Naive thymus-derived CD8-positive, alpha-beta T cell (primary cell): ENCODE results near the gene PRDM11. TPM values are rescaled to one million over a fixed set of nuclear protein-coding genes. Genes with fewer than 3 reads are reported as not detected.
A peak's percentile ranks its signal among the peaks of the same experiment; 100 is the strongest.

ENCODE experiments used
- ATAC-seq, 2 donors: fragments of 150-1000 bp; cut with Tn5 transposase in 1 of 2; sonication (Bioruptor Pico), chemical (Tn5 transposase) in 1 of 2; 1 replicate in 1 of 2; 2 replicates in 1 of 2; pipeline ENCODE4 v1.10.0; 2021; ENCODE audit warnings: mild to moderate bottlenecking in 2 of 2, moderate library complexity in 2 of 2
- POLR2A ChIA-PET: fragments of 350-600 bp; sonication (Branson Sonifier 250); formaldehyde crosslinking; loops from one replicate; lab custom pipeline; 2021; ENCODE audit warnings: antibody characterized with exemption; lab: Charles Lee
- DNase-seq, 10 donors: peaks; one replicate each; pipeline versions ENCODE4 v3.0.0 to v3.0.0-alpha.2; 2020 to 2022
- H3K27ac Mint-ChIP-seq, 10 donors: one replicate each; pipeline ENCODE4 v1.8.0; 2020 to 2022; ENCODE audit warnings: mild to moderate bottlenecking in 10 of 10, mixed read lengths in 10 of 10, moderate library complexity in 4 of 10, inconsistent platforms in 1 of 10
- H3K27me3 Mint-ChIP-seq, 5 donors: one replicate each; pipeline ENCODE4 v1.8.0; 2021 to 2022; ENCODE audit warnings: mixed read lengths in 5 of 5
- H3K36me3 Mint-ChIP-seq, 3 donors: one replicate each; pipeline ENCODE4 v1.8.0; 2020 to 2022; ENCODE audit warnings: mixed read lengths in 3 of 3, mild to moderate bottlenecking in 2 of 3, inconsistent platforms in 1 of 3
- H3K4me1 Mint-ChIP-seq, 4 donors: one replicate each; pipeline ENCODE4 v1.8.0; 2021 to 2022; ENCODE audit warnings: mixed read lengths in 4 of 4
- H3K4me3 Mint-ChIP-seq, 10 donors: one replicate each; pipeline ENCODE4 v1.8.0; 2020 to 2022; ENCODE audit warnings: mild to moderate bottlenecking in 10 of 10, mixed read lengths in 10 of 10, moderate library complexity in 6 of 10, inconsistent platforms in 1 of 10
- H3K9me3 Mint-ChIP-seq, 9 donors: one replicate each; pipeline ENCODE4 v1.8.0; 2020 to 2022; ENCODE audit warnings: mixed read lengths in 9 of 9, mild to moderate bottlenecking in 3 of 9, inconsistent platforms in 1 of 9, moderate library complexity in 1 of 9
- polyA plus RNA-seq, 3 donors: library from polyadenylated mRNA; unstranded; fragments of 300-500 nt; fragmentation: Illumina TruSeq; gene quantifications; one replicate each; pipeline ENCODE4 v1.2.3, GENCODE V29; 2021
- total RNA-seq, 8 experiments: library from RNA in 2 of 8; stranded (reverse) in 2 of 8; gene quantifications; one replicate each; pipeline ENCODE4 v1.2.3 and lab custom pipeline; 2021 to 2026

Gene PRDM11
- total and polyA plus RNA-seq, 5 experiments from 2014 or later = 0.49 to 12.0 (median 1.4) TPM

DNA sequence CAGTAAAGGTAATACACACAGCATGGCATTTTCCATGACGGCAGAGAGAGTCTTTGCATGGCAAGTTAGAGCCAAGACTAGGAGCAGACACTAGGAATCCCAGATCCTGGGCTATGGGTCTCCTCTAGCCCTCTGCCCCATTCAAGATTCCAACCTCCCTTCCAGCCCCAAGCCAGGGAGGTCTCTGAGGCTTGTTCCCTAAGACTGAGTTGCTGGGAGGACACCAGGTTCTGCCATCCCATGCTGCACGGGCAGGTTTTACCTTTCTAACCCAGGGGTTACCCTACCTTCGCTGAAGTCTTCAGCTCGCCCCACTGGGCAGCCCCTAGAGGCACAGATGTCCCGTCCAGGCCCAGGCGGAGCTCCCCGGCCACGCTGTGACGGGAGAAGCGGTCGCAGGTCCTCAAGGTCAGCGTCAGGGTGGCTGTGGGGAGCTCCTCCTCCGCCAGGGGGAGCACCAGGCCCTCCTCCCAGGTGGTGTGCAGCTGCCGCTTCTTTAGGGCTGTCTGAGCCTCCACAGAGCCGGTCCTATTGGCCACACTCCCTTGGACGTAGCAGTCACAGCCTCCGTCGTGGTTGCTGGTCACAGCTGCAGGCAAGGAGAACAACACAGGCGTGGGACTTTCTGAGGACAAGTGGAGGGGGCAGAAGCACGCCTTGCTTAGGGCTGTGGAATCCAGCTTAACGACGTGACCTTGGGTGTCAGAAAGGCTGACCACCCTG lies 105.9 kb downstream of the PRDM11 start:
- Mint-ChIP-seq H3K4me3 (no peak overlapping the region), H3K27ac (no peak overlapping the region), H3K36me3 (no peaks in the 10 kb centered on the region), H3K9me3 (no peaks in the 10 kb centered on the region), H3K27me3 (peaks cover 12 to 47% (median 17%) of the 10 kb centered on the region in 5 donors), H3K4me1 (no peaks in the 10 kb centered on the region)
- DNase-seq = peak in 3 of 10 donors; percentile 6 to 13 (median 9)
- POLR2A ChIA-PET = no interaction called here
- no peak for ATAC-seq

DNA sequence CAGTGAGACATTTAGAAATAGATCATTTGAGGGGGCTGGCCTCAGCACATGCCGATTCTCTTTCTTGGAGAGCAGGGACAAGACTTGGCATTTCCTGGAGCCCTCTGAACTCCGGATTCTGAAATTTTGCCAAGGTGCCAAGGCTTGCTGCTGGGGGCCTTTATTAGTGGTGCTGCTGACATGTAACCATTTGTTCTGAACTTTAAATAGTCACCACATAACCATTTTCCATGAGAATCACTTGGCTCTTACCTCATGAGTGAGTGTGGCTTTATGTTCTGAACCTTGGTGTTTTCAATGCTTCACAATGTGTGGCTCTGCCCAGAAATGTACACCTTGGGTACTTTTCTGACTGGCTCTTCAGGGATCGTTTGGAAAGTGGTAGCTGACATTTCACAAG lies 106.4 kb downstream of the PRDM11 start:
- POLR2A ChIA-PET = no interaction called here
- Mint-ChIP-seq H3K36me3 (no peaks in the 10 kb centered on the region), H3K9me3 (no peaks in the 10 kb centered on the region), H3K4me1 (no peaks in the 10 kb centered on the region), H3K27me3 (peaks cover 8 to 47% (median 17%) of the 10 kb centered on the region in 5 donors), H3K27ac (no peak overlapping the region), H3K4me3 (no peak overlapping the region)
- no peak for DNase-seq
- no peak for ATAC-seq

DNA sequence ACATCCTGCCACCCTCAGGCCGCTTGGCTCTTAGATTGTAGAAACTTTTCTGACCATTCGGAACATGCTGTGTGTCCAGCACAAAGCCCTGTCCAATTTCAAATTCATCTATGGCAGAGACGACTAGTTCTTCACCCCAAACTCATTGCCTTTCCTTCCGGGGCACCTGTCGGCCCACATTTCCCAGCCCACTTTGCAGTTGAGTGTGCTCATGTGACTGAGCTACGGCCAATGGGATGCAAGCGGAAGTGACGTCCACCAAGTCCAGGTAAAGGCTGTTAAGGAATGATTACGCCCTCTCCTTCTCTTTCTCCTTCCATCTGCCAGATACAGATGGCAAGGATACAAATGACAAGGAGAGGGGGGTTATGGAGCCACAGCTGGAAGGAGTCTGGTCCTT lies 107.2 kb downstream of the PRDM11 start:
- no peaks in the 10 kb centered on the region for H3K36me3 Mint-ChIP-seq
- DNase-seq = no peak
- ATAC-seq = no peak
- H3K27me3 Mint-ChIP-seq = peaks cover 8 to 53% (median 19%) of the 10 kb centered on the region in 5 donors
- no peaks in the 10 kb centered on the region for H3K9me3 Mint-ChIP-seq
- H3K27ac Mint-ChIP-seq = no peak overlapping the region
- POLR2A ChIA-PET = no interaction called here
- H3K4me1 Mint-ChIP-seq = no peaks in the 10 kb centered on the region
- H3K4me3 Mint-ChIP-seq = no peak overlapping the region

DNA sequence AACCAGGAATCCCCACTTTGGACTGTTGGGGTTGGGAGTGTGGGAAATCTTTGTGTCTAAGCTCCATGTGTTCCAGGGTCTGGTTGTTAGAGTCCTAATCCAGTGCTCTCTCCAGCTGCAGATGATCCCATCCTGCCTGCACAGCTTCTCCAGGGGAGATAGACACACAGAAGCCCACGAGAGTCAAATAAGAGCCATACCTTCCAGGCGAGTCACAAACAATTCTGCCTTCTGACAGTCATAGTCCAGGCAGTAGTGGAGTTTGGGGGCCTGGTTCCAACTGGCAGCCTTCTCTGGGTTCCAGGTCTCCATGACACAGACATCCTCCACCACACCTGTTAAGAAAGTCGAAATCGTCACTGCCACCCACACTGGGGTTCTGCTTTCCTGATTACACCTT lies 107.6 kb downstream of the PRDM11 start:
- POLR2A ChIA-PET = no interaction called here
- DNase-seq = no peak
- no peak for ATAC-seq
- H3K27ac Mint-ChIP-seq = no peak overlapping the region
- H3K9me3 Mint-ChIP-seq = no peaks in the 10 kb centered on the region
- peaks cover 9 to 51% (median 19%) of the 10 kb centered on the region in 5 donors for H3K27me3 Mint-ChIP-seq
- H3K4me3 Mint-ChIP-seq = no peak overlapping the region
- H3K4me1 Mint-ChIP-seq = no peaks in the 10 kb centered on the region
- H3K36me3 Mint-ChIP-seq = no peaks in the 10 kb centered on the region

DNA sequence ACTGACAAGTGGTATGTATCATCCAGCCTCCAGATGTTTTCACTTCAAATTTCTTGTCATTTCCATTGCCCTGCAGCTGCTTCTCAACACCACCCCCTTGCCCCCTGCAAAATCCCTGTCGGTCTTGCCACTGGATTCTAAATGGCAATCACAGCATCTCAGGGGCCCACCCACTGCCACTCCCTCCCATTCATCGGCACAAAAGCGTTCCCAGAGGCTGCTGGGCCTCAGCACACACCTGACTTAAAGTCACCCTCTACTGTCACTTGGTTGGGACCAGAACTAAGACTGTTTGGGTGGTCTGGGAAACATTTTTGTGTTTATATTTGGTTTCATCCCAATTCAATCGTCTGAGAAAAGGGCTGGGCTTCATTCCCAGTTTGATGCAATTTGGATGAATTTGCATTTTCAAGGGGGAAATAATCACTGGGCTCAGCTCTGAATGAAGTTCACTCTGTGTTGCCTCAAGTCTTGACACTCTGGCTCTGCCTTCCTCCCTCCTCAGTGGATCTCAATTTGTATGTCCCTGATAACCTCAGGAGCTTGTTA lies 112.6 kb downstream of the PRDM11 start:
- no peaks in the 10 kb centered on the region for H3K4me1 Mint-ChIP-seq
- H3K9me3 Mint-ChIP-seq = no peaks in the 10 kb centered on the region
- DNase-seq = no peak
- ATAC-seq = no peak
- peaks cover 9 to 67% (median 32%) of the 10 kb centered on the region in 5 donors for H3K27me3 Mint-ChIP-seq
- H3K4me3 Mint-ChIP-seq = no peak overlapping the region
- no peaks in the 10 kb centered on the region for H3K36me3 Mint-ChIP-seq
- POLR2A ChIA-PET = no interaction called here
- no peak overlapping the region for H3K27ac Mint-ChIP-seq

DNA sequence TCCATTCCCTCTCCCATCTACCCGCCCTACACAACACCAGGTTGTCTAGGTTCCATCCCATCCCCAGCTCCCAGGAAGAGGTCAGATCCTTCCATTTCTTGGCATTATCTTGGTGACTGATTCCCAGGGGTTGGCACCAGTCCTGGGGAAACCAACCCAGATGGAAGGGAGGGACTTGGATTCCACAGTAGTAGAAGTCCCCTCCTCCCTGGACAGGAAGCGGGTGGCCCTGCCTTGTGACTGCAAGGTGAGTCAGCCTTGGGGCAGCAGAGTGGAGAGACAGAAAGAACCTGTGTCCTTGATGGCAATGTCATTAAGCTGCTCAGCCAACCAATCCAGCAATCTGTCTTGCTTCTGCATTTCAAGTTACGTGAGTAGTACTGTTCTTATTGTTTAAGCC lies 113.2 kb downstream of the PRDM11 start:
- ATAC-seq = no peak
- no peak for DNase-seq
- H3K4me3 Mint-ChIP-seq = no peak overlapping the region
- POLR2A ChIA-PET = no interaction called here
- H3K36me3 Mint-ChIP-seq = no peaks in the 10 kb centered on the region
- peaks cover 10 to 73% (median 36%) of the 10 kb centered on the region in 5 donors for H3K27me3 Mint-ChIP-seq
- H3K9me3 Mint-ChIP-seq = peaks cover 0 to 2% (median 0%) of the 10 kb centered on the region in 9 donors
- H3K27ac Mint-ChIP-seq = no peak overlapping the region
- H3K4me1 Mint-ChIP-seq = no peaks in the 10 kb centered on the region

DNA sequence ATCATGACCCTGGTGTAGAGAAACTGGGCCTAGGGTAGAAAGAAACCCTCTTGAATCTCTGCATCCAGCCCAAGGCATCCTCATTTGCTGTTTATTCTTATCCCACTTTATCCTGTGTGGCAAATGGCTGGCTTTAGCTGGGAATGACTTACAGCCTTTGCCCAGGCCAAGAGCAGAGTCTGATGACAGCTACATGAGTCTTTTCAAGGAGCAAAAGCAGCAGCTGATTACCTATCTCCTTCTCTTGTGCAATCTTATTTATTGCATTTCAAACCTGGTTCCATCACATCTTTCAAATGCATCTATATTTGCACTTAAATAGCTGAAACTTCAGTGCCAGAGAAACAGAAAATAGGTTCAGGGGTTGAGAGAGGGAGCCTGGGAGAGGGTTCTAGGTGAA lies 113.6 kb downstream of the PRDM11 start:
- Mint-ChIP-seq H3K4me3 (no peak overlapping the region), H3K36me3 (no peaks in the 10 kb centered on the region), H3K4me1 (no peaks in the 10 kb centered on the region), H3K27ac (no peak overlapping the region), H3K9me3 (peaks cover 0 to 2% (median 0%) of the 10 kb centered on the region in 9 donors), H3K27me3 (peaks cover 14 to 77% (median 41%) of the 10 kb centered on the region in 5 donors)
- DNase-seq (no peak), ATAC-seq (no peak)
- POLR2A ChIA-PET = no interaction called here

DNA sequence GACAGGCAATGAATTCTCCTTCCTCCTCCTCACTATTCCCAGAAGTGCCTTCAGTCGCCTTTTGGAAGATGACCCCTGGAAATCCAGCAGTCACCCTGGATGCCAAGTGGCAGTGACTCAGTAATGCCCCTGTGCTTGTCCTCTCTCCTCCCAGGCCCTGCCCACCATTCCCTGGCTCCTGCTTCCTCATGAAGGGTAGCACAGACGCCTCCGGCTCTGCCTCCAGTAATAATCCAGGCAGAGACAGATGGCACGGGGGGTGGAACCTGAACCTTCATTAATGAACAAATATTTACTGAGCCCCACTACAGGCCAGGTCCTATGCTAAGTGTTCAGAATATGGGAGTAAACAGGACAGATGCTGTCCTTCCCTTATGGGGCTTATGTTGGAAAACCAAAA lies 116.5 kb downstream of the PRDM11 start:
- DNase-seq (no peak), ATAC-seq (no peak)
- Mint-ChIP-seq H3K4me3 (no peak overlapping the region), H3K4me1 (no peaks in the 10 kb centered on the region), H3K9me3 (peaks cover 0 to 2% (median 0%) of the 10 kb centered on the region in 9 donors), H3K36me3 (no peaks in the 10 kb centered on the region), H3K27me3 (peaks cover 22 to 92% (median 48%) of the 10 kb centered on the region in 5 donors), H3K27ac (no peak overlapping the region)
- POLR2A ChIA-PET = no interaction called here

DNA sequence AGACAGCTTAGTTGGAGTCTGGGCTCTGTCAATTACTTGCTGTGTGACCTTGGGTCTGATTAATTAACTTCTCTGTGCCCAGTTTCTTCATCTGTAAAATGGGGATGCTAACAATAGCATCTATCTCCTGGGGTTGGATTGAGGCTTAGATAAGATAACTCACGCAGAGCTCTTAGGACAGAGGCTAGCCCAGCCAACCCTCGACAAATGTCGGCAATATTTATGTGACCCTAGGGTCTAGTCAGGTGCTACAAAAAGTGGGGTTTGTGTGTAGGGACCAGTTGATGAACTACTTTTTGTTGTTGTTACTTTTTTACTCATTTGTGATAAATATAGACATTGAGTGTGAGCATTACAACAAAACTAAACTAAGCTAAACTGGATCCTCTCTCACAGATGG lies 117.3 kb downstream of the PRDM11 start:
- POLR2A ChIA-PET = no interaction called here
- Mint-ChIP-seq H3K36me3 (no peaks in the 10 kb centered on the region), H3K4me3 (no peak overlapping the region), H3K4me1 (no peaks in the 10 kb centered on the region), H3K27ac (no peak overlapping the region), H3K27me3 (peaks cover 22 to 92% (median 52%) of the 10 kb centered on the region in 5 donors), H3K9me3 (peaks cover 0 to 2% (median 0%) of the 10 kb centered on the region in 9 donors)
- DNase-seq (no peak), ATAC-seq (no peak)

DNA sequence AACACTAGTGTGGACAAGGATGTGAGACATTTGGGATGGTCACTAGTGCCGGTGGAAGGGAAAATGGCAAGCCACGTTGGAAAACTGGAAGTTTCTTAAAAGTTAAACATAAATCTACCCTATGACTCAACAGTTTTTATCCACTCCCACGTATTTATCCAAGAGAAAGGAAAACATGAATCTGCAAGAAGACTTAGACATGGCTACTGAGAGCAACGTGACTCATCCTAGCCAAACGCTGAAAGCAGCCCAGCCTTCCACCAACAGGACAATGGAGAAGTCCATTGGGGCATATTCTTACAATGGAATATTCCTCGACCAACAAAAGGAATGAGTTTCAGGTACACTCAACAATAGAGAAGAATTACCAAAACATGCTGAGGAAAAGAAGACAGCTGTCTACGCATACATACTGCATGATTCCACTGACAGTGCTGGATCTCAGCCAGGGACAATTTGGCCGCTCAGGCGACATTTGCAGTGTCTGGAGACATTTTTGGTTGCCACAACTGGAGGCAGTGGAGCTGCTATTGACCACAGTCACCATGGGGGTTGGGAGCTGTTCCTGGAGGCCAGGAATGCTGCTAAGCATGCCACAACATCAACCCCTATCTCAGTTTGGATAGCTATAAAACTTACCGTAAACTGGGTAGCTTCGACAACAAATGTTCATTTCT lies 118.5 kb downstream of the PRDM11 start:
- no peak overlapping the region for H3K4me3 Mint-ChIP-seq
- POLR2A ChIA-PET = no interaction called here
- H3K27me3 Mint-ChIP-seq = peaks cover 20 to 97% (median 55%) of the 10 kb centered on the region in 5 donors
- peaks cover 0 to 2% (median 0%) of the 10 kb centered on the region in 9 donors for H3K9me3 Mint-ChIP-seq
- ATAC-seq = no peak
- no peak for DNase-seq
- H3K27ac Mint-ChIP-seq = no peak overlapping the region
- no peaks in the 10 kb centered on the region for H3K36me3 Mint-ChIP-seq
- no peaks in the 10 kb centered on the region for H3K4me1 Mint-ChIP-seq

DNA sequence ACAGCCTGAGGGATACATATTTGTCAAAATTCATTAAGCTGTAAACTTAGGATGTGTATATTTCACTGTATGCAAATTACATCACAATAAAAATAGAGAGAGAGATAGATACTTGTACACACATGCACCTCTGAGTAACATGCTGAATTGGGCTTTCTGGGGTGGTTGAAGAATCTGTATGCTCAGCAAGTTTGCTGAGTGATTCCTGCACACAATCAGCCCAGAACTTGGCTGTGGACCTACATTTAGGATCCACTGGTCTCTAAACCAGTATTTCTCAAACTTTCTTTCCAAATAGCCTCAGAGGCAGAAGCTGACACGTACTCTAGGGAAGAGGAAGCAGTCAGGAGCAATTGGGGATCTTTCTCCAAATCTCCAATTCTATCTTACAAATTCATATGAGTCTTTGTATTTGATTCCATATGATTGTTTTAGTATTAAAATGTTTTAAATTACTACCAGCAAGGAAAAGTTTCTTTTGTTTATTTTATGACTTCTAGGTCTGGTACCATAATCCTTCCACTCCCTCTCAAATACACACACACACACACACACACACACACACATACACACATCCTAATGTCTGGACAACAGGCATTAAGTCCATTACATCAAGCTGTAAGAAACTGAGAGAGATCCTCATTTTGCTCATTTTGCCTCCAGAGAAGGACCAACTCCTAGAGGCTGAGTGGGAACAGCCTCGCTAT lies 119.7 kb downstream of the PRDM11 start:
- H3K27ac Mint-ChIP-seq = no peak overlapping the region
- H3K4me1 Mint-ChIP-seq = no peaks in the 10 kb centered on the region
- H3K4me3 Mint-ChIP-seq = no peak overlapping the region
- H3K36me3 Mint-ChIP-seq = peaks cover 0 to 1% (median 0%) of the 10 kb centered on the region in 3 donors
- DNase-seq (no peak), ATAC-seq (no peak)
- H3K9me3 Mint-ChIP-seq = peaks cover 0 to 2% (median 0%) of the 10 kb centered on the region in 9 donors
- POLR2A ChIA-PET = no interaction called here
- peaks cover 22 to 97% (median 48%) of the 10 kb centered on the region in 5 donors for H3K27me3 Mint-ChIP-seq

DNA sequence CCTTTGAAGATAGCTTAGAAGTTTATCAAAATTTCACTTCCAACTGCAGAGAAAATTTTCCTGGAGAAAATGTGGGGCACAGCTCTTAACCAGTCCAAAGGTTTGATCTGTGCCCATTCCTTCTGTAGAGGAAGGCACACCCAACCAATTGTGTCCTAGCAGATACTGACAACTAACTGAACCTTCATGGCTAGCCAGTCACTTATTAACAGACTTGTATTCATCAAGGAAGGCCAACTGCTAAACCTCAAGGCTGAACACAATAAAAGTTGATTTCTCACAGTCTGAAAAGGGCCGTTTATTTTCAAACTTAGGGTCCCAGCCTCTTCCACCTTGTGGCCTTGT lies 120.2 kb downstream of the PRDM11 start:
- ATAC-seq = no peak
- POLR2A ChIA-PET = no interaction called here
- H3K4me1 Mint-ChIP-seq = no peaks in the 10 kb centered on the region
- no peak for DNase-seq
- H3K4me3 Mint-ChIP-seq = no peak overlapping the region
- peaks cover 27 to 98% (median 53%) of the 10 kb centered on the region in 5 donors for H3K27me3 Mint-ChIP-seq
- H3K27ac Mint-ChIP-seq = no peak overlapping the region
- H3K36me3 Mint-ChIP-seq = peaks cover 0 to 6% (median 0%) of the 10 kb centered on the region in 3 donors
- H3K9me3 Mint-ChIP-seq = peaks cover 0 to 7% (median 2%) of the 10 kb centered on the region in 9 donors

DNA sequence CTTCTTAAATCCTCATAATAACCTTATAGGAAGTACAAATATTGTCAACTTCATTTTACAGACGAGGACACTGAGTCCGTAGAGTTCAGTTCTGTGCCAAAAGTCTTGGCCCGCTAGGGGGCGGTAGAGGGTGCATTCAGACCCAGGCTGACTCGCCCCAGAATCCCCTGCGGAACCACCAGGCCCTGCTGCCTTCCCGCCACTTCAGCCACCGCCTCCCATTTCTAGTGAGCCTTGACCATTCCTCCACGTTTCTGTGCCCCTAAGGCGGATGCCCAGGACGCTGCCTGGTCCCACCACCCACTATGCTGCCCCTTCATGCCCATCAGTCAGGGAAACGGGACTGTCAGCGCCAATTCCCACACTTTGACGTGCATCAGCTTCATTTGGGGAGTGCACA lies 120.6 kb downstream of the PRDM11 start:
- H3K4me3 Mint-ChIP-seq = no peak overlapping the region
- H3K27me3 Mint-ChIP-seq = peaks cover 26 to 97% (median 54%) of the 10 kb centered on the region in 5 donors
- DNase-seq (no peak), ATAC-seq (no peak)
- POLR2A ChIA-PET = no interaction called here
- H3K9me3 Mint-ChIP-seq = peaks cover 0 to 7% (median 2%) of the 10 kb centered on the region in 9 donors
- H3K4me1 Mint-ChIP-seq = no peaks in the 10 kb centered on the region
- H3K36me3 Mint-ChIP-seq = peaks cover 0 to 7% (median 0%) of the 10 kb centered on the region in 3 donors
- H3K27ac Mint-ChIP-seq = no peak overlapping the region
